GM21619 (cell line): Measurements from ENCODE around the gene PSAP.
A peak's percentile ranks its signal among the peaks of the same experiment; 100 is the strongest.

Source experiments
- ATAC-seq: cut with Tn5 transposase; IDR thresholded peaks from one replicate; pipeline ENCODE4 v1.9.1; 2021; ENCODE audit not compliant: unreplicated experiment

PSAP gene

DNA sequence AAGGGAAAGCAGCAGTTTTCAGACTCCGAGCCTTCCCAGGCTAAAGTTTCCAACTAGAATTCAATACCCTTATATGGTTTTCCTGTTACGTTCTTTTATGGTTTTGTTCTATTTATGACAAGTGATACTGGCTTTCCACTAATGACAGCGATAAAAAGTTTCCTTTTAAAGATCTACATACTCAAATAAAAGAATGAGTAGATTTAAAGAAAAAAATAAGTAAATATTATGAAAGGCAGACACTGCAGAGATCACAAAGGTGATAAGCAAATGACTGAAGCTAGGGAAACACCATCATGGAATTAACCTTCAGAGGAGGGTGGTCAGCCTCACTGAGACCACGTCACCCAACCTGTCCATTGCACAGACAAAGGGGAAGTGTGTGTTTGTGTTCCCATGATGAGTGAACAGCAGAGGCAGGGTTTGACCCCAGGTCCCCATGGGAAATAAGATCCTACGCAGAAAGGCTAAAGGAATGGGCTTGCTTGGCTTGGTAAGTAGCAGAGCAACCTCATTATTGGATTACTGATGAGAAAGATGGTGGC is 81.7 kb downstream of the PSAP start:
- ATAC-seq = peak; percentile 24

DNA sequence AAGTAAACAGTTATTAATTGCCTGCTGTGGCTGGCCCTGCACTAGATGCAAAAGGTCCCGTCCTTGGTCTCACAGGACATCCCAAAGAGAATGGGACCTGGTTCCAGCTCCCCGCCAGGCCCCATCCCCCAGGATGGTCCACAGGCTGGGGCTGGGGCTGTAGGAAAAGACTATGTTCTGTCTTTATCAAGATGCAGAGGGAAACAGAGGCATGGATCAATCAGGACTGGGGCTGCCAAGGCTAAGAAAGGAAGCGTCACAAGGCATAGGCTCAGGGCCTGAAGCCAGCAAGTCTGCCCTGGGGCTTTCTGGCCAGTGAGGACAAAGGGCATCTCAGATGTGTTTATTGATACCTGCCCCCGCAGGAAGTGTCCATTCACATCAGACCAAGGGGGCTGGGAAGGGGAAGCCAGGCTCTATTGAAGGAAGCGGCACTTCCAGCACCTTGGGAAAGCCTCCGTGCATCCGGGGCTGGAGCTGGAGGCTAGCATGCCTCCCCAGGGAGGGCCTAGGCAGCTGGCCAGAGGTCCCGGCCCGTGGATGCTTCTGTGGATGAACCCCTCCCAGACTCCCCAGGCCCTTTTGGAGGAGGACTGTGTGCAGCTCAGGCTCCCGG is 83.5 kb downstream of the PSAP start:
- ATAC-seq = no peak

DNA sequence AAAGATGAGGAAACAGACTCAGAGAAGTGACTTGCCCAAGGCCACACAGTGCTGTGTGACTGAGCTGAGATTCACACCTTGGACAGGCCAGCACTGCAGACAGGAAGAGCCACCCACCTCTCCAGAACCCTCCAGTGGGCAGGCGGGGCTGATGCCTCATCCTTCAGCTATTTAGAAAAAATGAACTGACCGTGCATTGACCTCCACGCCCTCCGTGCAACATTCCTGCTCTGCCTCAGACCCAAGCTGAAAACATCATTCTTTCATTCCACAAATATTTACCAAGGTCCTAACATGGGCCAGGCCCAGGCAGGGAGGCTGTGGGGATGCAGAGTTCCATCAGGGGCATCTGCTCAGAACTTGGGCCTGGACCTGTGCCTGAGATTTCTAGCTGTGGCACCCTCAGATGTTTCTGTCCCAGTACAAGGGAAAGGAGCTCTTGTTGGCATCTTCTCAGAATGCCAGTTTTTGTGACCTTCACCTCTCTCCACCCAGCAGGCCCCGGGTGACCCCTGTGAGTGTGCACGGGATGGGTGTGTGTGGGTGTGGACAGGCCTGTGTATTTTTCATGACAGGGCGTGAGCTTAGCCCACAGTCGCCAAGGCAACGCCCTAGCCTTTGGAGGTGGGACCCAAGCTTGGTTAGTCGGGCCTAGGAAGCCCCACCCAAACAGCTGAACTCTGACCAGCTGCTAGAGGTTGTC is 84.2 kb downstream of the PSAP start:
- ATAC-seq = no peak
